ENCODE data around the gene SARM1. TPM values are rescaled to one million over a fixed set of nuclear protein-coding genes. Genes with fewer than 3 reads are reported as not detected.

The SARM1 gene
- total and polyA plus RNA-seq, 2 of the 8 experiments (the other 6 are each of a cell fraction or from before 2014, with no cell fraction given) = 5.8 to 9.2 TPM

- TF ChIP-seq CHD7 (IDR thresholded peaks at IDR 0.05; ENCODE audit: insufficient replicate concordance, low read length) = no peak
- TF ChIP-seq RFX5 (IDR thresholded peaks at IDR 0.05; ENCODE audit: borderline replicate concordance, low read depth, low read length) = no peak
- TF ChIP-seq CREB1 (IDR thresholded peaks at IDR 0.05) = no peak
- TF ChIP-seq, protein P1, sequence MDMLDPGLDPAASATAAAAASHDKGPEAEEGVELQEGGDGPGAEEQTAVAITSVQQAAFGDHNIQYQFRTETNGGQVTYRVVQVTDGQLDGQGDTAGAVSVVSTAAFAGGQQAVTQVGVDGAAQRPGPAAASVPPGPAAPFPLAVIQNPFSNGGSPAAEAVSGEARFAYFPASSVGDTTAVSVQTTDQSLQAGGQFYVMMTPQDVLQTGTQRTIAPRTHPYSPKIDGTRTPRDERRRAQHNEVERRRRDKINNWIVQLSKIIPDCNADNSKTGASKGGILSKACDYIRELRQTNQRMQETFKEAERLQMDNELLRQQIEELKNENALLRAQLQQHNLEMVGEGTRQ (IDR thresholded peaks at IDR 0.05; ENCODE audit: low read length) = no peak
- no peak for TF ChIP-seq CBX8 (IDR thresholded peaks at IDR 0.05; ENCODE audit: borderline replicate concordance, low read depth, low read length)
- TF ChIP-seq TAF1 (IDR thresholded peaks at IDR 0.05; ENCODE audit: low read depth, low read length) = no peak
- no peak for TF ChIP-seq MAFK (IDR thresholded peaks at IDR 0.05; ENCODE audit: low read depth, low read length)
- no peak for TF ChIP-seq GTF2F1 (IDR thresholded peaks at IDR 0.05; ENCODE audit: borderline replicate concordance, low read depth, low read length)
- 0 out of 4 replicates have a peak, but pooled peaks of 1 of the 2 experiments have one; percentile 6 for TF ChIP-seq SIN3A (conservative IDR thresholded peaks at IDR 0.05 in 1 of 2, IDR thresholded peaks at IDR 0.05 in 1 of 2; ENCODE audit: low read depth in 1 of 2, low read length in 2 of 2)
These were observed 35.9 kb downstream of the SARM1 start (continued) for GRCh38 chr17:28407130-28407973.

Measured in H1 (cell line).